Uterus (tissue), 2 donors: ENCODE measurements around the gene TCTA.

Experiments
- POLR2A ChIP-seq, 2 donors: fragments of 450-650 bp; IDR thresholded peaks; one replicate each; pipeline ENCODE4 v1.6.1; 2016; ENCODE audit warnings: antibody characterized with exemption in 2 of 2, mild to moderate bottlenecking in 1 of 2, moderate library complexity in 1 of 2
- TF ChIP-seq, protein P1 (sequence below), 4 experiments: fragments of 200-600 bp in 2 of 4; fragments of 450-650 bp in 2 of 4; sonication (generic) in 2 of 4; IDR thresholded peaks; one replicate each; pipeline ENCODE4 v1.5.1; 2016 to 2019; ENCODE audit warnings: antibody characterized with exemption in 4 of 4, mild to moderate bottlenecking in 2 of 4, moderate library complexity in 1 of 4

DNA sequence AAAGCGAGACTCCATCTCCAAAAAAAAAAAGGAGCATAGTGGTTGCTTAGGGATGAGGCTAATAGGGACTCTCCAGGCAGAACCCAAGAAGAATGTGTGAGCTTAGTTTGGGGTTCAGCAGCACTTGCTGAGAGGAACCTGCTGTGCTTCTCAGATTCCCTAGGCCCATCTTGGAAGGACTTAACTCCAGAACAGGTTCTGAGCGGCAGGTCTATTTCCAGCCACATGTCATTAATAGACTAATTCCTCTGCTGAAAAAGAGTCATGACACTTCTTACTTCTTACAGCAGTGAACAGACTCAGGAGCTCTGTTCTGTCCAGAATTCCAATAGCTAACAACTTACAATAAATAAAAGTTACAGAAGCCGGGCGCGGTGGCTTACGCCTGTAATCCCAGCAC, 22.9 kb upstream of the TCTA start:
- TF ChIP-seq, protein P1, sequence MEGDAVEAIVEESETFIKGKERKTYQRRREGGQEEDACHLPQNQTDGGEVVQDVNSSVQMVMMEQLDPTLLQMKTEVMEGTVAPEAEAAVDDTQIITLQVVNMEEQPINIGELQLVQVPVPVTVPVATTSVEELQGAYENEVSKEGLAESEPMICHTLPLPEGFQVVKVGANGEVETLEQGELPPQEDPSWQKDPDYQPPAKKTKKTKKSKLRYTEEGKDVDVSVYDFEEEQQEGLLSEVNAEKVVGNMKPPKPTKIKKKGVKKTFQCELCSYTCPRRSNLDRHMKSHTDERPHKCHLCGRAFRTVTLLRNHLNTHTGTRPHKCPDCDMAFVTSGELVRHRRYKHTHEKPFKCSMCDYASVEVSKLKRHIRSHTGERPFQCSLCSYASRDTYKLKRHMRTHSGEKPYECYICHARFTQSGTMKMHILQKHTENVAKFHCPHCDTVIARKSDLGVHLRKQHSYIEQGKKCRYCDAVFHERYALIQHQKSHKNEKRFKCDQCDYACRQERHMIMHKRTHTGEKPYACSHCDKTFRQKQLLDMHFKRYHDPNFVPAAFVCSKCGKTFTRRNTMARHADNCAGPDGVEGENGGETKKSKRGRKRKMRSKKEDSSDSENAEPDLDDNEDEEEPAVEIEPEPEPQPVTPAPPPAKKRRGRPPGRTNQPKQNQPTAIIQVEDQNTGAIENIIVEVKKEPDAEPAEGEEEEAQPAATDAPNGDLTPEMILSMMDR (IDR thresholded peaks at IDR 0.05): no peak
- TF ChIP-seq POLR2A (IDR thresholded peaks at IDR 0.05): no peak
